Esophagus mucosa (tissue), 1 donor: ENCODE results near the gene BHMT2. TPM values are rescaled to one million over a fixed set of nuclear protein-coding genes. Genes with fewer than 3 reads are reported as not detected.
A peak's percentile ranks its signal among the peaks of the same experiment; 100 is the strongest.

Source experiments
- ATAC-seq: fragments of 200-7000 bp; cut with Tn5 transposase; one replicate; pipeline ENCODE4 v1.9.1; 2020
- total RNA-seq: library from RNA; stranded (reverse); gene quantifications from one replicate; pipeline ENCODE4 v1.2.4, GENCODE V29; 2023
- donor health status: DM: yes; HTN: yes; CAD: no.

BHMT2 gene
- total RNA-seq, 1 donor from 2014 or later = 0.72 TPM

- ATAC-seq = no peak
These were observed 742 bp downstream of the BHMT2 start for GRCh38 chr5:79070350-79070667.

DNA sequence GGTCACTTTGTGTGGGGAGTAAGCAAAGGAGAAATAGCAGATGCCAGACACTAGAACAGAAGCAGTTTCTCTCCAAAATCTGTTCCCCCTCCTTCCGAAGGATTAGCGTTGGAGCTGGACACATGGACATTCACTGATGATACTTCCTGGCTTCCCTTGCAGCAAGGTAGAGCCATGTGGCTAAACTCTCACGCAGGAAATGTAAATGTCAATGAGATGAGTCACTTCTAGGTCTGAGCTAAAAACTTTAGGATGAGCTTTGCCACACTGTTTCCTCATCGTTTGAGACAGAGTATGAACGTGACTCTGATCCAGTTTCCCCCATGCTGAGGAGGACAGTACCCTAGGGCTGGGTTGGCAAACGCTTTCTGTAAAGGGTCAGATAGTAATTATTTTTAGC is 5.1 kb downstream of the BHMT2 start:
- no peak for ATAC-seq

DNA sequence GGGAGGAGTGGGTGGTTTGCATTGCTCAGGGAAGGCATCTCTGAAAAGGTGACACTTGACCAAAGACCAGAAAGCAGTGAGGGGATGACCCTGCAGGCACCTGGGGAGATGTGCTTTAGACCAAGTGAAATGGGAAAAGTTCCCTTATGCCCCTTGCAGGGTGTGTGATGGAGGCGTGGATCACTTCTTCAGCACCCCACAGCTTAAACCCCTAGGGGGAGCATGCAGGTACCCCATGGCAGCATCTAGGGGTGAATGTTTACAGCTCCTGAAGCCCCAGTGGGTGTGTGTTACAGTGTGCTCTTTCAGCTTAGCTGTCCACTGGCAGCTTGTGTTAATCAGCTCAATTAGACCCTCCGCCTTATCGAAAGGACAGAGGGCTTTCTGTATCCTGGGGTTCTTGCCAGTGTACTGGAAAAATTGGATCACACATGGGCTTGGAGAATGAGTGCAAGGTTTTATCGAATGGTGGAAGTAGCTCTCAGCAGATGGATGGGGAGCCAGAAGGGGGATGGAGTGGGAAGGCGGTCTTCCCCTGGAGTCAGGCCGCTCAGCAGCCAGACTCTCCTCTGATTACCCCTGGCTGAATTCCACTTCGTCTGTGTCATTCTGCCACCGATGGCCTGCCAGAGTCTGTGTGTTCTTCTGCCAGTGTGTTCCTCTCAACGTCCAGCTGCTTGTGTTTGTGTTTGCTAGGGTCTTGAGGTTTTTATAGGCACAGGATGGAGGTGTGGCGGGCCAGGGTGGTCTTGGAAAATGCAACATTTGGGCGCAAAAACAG is 6.3 kb downstream of the BHMT2 start:
- ATAC-seq = no peak

GRCh38 chr5:79076819-79077218 is 7.3 kb downstream of the BHMT2 start:
- ATAC-seq = no peak

DNA sequence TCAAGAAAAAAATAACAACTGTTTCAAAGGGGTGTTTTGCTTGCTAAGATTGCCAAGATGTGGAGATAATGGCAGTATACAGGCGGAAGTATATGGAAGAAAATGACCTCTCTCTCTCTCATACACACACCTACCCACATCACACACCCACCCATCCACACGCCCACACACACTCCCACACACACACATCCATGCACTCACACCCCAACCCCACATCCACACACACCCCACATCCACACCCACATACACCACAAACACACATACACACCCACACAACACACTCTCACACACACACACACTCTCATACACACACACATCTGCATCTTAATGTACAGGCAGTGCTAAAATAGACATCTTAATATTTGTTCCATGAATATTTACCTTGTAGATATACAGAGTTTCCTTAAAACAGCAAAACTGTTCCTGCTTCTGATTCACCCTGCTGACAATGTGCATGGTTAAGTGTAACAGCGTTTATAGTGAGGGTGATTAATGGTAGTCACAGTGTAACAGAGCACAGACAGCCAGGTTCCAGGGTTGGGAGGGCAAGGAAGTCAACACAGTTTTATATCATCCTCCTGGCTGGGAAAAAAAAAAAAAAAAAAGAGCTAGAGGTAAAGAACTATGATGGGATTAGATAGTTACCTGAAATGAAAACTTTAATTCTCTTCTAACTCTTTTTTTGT is 8.3 kb downstream of the BHMT2 start:
- ATAC-seq = no peak

DNA sequence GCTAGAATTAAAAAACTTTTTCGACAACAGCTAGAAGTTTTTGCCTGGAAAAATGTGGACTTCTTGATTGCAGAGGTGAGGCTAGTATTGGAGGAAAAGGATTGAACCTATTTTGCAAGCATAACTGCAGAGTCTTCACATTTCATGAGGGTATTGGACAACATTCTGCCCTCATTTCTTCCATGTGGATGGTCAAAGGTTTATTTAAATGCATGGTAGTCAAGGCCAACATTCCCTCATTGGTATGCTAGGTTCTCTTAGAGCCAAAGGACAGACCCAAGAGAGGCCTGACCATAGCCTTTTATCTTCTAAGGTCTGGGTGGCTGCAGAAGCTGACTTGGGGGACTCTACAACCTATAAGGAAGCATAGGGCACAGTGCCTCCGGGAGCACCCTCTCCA is 11.2 kb downstream of the BHMT2 start:
- no peak for ATAC-seq

DNA sequence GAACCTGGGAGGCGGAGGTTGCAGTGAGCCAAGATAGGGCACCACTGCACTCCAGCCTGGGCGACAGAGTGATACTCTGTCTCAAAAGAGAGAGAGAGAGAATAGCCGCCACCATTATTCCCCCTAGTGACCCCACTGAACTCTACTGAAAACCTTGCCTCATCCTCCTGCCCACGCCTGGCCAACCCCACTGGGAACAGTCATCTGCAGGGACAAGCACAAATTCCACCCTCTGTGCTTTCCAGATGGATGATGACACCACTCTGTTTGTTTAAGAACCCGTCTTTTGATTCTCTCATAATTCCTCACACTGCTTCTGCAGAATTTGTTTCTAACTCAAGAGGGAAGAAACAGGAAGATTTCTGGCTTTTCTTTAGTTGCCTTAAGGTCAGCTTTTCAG is 12.2 kb downstream of the BHMT2 start:
- peak; percentile 28 for ATAC-seq

GRCh38 chr5:79086116-79086515 is 16.5 kb downstream of the BHMT2 start:
- ATAC-seq = no peak

DNA sequence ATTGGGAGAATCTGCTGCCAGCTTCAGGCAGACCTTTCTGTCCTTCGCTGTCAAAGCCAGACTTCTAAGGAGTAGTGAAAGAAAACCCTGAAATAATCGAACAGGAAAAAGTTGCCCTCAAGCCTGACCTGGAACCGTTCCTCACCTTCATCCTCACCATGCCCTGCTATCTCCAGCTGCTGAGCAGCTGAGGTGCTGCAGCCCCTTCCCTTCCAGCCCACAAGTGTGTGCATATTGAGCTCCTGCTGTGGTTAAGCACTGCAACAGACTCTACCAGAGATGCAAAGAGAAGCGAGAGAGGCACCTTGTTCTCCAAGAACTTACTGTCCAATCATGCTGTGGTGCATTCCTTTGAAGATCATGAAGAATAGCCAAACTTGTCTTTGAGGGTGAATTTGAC is 18.9 kb downstream of the BHMT2 start:
- no peak for ATAC-seq

DNA sequence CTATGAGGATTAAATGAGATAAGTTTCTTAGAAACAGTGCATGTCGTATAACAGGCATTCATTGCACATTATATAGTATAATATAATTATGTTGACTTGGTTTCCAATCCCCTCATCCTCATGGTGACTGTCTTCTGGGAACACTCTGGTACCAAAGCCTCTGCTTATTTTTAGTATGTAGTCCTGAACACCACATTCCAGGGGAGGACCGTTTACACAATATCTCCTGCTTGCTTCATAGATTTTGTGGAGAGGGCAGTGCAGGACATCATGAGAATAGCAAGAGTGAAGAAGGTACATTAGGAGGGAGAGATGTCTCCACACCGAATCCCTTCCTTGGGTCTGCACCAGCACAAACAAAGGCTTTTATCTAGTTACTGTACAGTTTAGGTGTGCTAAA is 21.5 kb downstream of the BHMT2 start:
- no peak for ATAC-seq

- no peak for ATAC-seq
These were observed 24.2 kb downstream of the BHMT2 start for GRCh38 chr5:79093762-79094161.

DNA sequence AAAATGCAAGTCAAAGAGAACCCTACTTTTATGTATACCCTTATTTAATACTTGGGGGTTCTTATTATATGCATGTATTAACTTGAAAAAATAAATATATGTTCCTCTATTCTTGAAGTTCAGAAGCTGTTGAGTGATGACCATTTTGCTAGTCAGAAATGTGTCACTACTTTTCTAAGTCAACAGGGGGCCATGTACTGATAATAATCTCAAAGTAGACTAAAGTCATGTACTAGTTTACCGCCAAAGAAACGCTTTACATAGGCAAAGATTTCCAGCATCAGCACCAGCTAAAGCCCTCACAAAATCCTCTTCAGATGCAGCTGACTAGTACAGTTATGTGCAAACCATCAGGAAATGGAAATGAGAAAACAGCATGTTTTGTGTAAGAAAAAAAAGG is 36.3 kb downstream of the BHMT2 start:
- ATAC-seq = no peak

GRCh38 chr5:79107020-79107796 is 37.6 kb downstream of the BHMT2 start:
- ATAC-seq = no peak

- no peak for ATAC-seq
These were observed 38.5 kb downstream of the BHMT2 start for GRCh38 chr5:79108086-79108485.

- no peak for ATAC-seq
These were observed 39.2 kb downstream of the BHMT2 start for GRCh38 chr5:79108792-79109191.

DNA sequence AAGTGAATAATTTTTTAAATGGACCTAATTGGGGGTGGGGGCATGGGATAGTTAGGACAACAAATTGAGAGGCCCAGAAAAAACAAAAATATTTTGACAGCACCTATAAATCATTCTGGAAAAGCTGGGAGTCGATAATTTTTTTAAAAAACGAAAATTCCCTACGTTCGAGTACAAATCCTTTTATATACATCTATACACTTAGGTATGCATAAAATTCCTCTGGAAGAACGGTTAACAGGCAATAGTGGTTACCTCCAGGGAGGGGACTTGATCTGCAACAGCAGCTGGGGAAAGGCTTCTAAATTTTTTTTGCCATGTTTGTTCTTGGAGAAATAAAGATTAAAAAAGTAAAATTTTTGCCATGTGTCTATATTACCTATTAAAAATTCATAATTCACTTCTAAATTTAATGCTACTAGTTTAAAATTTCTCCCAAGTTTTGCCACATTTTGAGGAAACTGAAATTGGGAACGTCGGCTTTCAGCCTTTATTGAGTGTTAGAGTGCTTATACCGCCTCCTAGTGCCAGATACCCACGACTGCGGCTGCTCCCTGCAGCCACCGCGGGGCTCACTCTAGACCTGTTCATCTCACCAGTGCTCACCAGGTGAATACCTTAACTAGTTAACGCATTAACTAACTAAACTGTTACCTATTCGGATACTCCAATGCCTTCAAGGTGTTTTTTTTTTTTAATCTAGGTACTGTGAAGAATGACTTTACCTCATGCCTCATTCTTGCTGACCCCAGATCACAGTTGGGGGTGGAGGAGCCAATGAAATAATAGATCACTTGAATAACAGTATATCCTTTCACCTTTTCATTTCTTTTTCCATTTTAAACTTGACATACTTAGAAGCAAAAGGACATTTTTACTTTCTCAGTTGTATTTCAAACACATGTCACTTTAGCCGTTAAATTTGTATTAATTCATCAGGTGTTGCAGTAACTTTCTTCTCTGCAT is 40.2 kb downstream of the BHMT2 start:
- no peak for ATAC-seq

- no peak for ATAC-seq
These were observed 41.9 kb downstream of the BHMT2 start, which contains the start of gene BHMT for GRCh38 chr5:79111387-79111959. BHMT (plus strand) TSS chr5:79111809; CDS start chr5:79111886, 77 bp downstream.

- ATAC-seq = peak; percentile 35
These were observed 42.6 kb downstream of the BHMT2 start for GRCh38 chr5:79111960-79112702.

DNA sequence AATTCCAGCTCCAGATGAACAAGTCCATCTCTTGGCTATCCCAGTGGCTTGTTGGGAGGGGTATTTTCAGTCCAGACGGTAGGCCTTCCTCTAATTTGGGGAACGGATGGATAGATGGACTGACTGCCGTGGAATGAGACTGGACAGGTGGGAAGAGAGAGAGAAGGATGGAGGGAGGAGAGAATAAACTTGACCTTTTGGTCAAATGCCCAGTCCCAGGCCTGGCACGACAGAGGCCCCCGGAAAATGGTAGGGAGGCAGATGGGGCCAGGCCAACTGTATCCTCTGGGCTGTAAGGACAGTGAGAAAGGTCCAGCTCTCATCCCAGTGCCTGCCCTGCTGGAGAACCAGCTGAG is 43.1 kb downstream of the BHMT2 start:
- ATAC-seq = no peak

- ATAC-seq = no peak
These were observed 49.9 kb downstream of the BHMT2 start for GRCh38 chr5:79119486-79119885.

DNA sequence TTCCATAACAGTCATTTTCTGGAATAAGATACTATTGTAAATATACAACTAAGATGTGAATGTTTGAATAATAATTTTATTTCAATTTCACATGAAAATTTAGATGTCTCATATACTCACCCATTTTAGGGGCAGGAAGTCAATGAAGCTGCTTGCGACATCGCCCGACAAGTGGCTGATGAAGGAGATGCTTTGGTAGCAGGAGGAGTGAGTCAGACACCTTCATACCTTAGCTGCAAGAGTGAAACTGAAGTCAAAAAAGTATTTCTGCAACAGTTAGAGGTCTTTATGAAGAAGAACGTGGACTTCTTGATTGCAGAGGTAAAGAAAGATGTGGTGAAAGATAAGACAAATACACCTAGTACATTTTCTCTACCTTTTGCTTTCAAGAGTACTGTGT is 50.7 kb downstream of the BHMT2 start:
- no peak for ATAC-seq
